GM10248 (cell line): Measurements from ENCODE around the gene DYNLL2.

Experiments
- CTCF ChIA-PET: fragments of 300-600 bp; sonication (Branson Sonifier 250); formaldehyde crosslinking; extraction: SDS; loops from one replicate; lab custom pipeline; 2021; ENCODE audit warnings: antibody characterized with exemption; lab: Yijun Ruan, JAX
- POLR2A ChIA-PET: fragments of 350-650 bp; sonication (Branson Sonifier 250); formaldehyde crosslinking; extraction: SDS; loops from one replicate; lab custom pipeline; 2020; ENCODE audit warnings: antibody characterized with exemption; lab: Yijun Ruan, JAX
- DNase-seq: peaks from one replicate; pipeline ENCODE4 v3.0.0; 2012; ENCODE audit errors: extremely low spot score
- TF ChIP-seq, protein P1 (sequence below): IDR thresholded peaks from 2 replicates; pipeline ENCODE4 v1.5.1; 2012; ENCODE audit warnings: mild to moderate bottlenecking, low read depth; ENCODE audit errors: extremely low read depth, missing control alignments, control extremely low read depth

DYNLL2 gene

DNA sequence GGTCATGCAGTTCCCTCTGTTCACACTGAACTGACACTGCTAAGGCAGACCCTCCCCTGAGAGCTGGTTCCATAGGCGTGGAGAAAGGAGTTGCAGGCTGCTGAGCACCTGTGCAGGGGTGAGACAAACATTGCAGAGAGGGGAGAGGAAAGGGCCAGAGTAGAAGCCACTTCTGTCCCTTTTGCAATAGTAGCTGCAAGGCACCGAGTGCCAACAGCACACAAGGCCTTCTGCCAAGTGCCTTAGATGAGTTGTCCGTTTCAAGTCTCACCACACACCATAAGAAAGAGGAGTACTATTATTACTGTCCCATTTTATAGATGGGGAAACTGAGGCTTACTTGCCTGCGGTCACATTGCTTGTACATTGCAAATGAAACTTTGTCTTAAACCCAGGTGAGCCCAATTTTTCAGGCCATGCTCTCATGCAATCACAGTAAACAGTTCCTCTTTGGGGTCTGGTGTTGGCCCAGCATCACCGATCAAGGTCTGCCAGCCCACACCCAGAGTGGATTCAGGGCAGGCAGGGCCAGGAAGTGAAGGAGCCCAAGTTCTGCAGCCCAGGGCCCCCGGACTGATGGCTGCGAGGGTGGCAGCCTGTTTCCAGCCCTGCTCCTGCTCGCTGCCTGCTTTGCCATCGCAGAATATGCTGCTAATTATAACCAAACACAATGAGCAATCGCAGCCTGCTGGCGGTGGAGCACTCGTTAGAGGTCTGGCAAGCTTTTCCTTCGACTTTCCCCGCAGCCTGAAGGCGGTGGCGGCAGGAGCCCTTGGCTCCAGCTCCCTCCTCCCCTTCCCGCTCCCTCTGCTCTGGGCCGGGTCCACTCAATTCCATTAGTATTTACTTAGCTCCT, 36.8 kb upstream of the DYNLL2 start:
- DNase-seq, result no peak
- CTCF ChIA-PET, result interaction anchor here (1.2 kb wide), 1 partner anchor 15 kb away, joined by 4 read pairs; no protein-coding TSS in a partner anchor
- TF ChIP-seq, protein P1, sequence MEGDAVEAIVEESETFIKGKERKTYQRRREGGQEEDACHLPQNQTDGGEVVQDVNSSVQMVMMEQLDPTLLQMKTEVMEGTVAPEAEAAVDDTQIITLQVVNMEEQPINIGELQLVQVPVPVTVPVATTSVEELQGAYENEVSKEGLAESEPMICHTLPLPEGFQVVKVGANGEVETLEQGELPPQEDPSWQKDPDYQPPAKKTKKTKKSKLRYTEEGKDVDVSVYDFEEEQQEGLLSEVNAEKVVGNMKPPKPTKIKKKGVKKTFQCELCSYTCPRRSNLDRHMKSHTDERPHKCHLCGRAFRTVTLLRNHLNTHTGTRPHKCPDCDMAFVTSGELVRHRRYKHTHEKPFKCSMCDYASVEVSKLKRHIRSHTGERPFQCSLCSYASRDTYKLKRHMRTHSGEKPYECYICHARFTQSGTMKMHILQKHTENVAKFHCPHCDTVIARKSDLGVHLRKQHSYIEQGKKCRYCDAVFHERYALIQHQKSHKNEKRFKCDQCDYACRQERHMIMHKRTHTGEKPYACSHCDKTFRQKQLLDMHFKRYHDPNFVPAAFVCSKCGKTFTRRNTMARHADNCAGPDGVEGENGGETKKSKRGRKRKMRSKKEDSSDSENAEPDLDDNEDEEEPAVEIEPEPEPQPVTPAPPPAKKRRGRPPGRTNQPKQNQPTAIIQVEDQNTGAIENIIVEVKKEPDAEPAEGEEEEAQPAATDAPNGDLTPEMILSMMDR, result no peak
- POLR2A ChIA-PET, result no interaction called here

DNA sequence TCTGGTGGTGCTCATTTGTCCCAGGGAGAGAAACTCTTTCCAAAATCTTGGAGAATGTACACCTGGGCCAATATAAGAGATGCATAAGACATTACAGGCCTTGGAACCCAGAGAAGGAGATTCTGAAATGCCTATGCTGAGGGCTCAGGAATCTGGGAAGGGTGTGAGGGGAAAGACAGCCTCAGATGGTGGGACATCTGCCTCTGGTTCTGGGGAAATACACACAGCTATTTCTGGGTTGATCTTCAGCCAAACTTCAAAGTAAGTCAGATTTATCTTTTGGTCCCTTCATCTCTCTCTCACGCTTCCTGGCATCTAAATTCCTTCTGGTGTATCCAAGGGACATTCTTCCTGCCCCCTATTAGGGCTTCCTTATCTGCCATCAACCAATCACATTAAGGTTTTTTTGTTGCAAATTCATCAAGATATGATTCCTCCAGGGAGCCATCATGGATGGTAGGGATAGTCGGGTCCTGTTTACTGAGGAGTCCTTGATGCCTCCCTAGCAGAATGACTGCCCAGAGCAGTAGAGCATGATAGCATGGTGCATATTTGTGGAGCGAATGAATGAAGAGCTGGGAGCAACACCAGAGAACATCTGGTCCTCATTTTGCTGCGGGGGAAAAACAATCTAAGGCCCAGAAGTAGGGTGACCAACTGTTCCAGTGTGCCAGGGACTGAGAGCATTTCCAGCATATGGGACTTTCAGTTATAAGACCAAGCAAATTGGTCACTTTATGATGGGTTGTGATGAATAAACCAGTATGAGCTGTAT, 35.7 kb upstream of the DYNLL2 start:
- TF ChIP-seq, protein P1, result no peak
- CTCF ChIA-PET, result interaction anchor here (1.2 kb wide), 1 partner anchor 13 kb away, joined by 4 read pairs; no protein-coding TSS in a partner anchor
- DNase-seq, result no peak
- POLR2A ChIA-PET, result no interaction called here

DNA sequence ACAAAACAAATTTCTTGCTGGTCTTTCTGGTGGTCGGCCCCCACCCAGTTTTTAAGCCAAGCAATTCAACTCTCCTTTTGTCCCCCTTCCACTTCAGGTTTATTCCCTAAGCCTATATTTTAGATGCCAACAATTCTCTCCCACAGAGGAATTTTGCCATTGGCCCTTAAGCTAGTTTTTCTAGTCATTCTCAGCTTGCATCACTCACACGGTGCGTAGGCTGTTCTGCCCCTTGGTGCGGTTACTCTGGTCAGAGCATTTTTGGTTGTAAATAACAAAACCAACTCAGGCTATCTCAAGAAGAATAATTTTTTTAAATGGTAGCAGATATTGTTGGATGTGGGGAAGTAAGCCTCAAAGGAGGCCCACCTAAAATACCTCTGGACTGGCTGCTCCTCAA, 33.7 kb upstream of the DYNLL2 start:
- ChIA-PET CTCF (interaction anchor here (0.7 kb wide), 1 partner anchor 68 kb away, joined by 3 read pairs; no protein-coding TSS in a partner anchor), POLR2A (no interaction called here)
- TF ChIP-seq, protein P1, result no peak
- no peak for DNase-seq

DNA sequence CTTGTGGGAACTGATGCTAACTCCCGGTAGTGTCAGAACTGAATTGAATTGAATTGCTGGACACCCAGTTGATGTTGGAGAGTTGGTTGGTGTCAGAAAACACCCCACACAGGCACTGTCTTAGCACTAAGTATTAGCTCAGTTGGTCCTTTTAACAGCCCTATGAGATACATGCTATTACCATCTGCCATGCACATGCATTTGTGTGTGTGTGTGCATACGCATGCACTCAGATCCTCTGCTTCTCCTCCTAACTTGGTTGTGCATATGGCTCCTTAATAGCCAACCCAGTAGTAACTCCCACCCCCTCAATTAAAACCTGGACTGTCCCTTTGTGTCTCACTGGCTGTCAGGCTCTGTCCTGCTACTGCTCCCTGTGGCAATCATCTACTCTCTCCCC, 32.3 kb upstream of the DYNLL2 start:
- ChIA-PET POLR2A (interaction anchor here (0.5 kb wide), 1 partner anchor 32 kb away, joined by 4 read pairs; the partner anchor contains the start of gene DYNLL2), CTCF (no interaction called here)
- DNase-seq, result no peak
- TF ChIP-seq, protein P1, result no peak

GRCh38 chr17:58051468-58051867, 31.8 kb upstream of the DYNLL2 start:
- no peak for DNase-seq
- TF ChIP-seq, protein P1, result no peak
- POLR2A ChIA-PET, result no interaction called here
- CTCF ChIA-PET, result interaction anchor here (1.1 kb wide), 1 partner anchor 27 kb away, joined by 3 read pairs; no protein-coding TSS in a partner anchor

- DNase-seq, result no peak
- ChIA-PET CTCF (interaction anchor here (1.1 kb wide), 1 partner anchor 28 kb away, joined by 3 read pairs; no protein-coding TSS in a partner anchor), POLR2A (no interaction called here)
- TF ChIP-seq, protein P1, result no peak
These were observed 30.8 kb upstream of the DYNLL2 start for GRCh38 chr17:58052407-58052806.
